Measurements from ENCODE around the gene OXCT2. TPM values are rescaled to one million over a fixed set of nuclear protein-coding genes. Genes with fewer than 3 reads are reported as not detected.

Gene OXCT2
- total and polyA plus RNA-seq, 2 of the 13 experiments (the other 11 are each of a cell fraction or from before 2014, with no cell fraction given), result 0.21 to 0.33 TPM

DNA sequence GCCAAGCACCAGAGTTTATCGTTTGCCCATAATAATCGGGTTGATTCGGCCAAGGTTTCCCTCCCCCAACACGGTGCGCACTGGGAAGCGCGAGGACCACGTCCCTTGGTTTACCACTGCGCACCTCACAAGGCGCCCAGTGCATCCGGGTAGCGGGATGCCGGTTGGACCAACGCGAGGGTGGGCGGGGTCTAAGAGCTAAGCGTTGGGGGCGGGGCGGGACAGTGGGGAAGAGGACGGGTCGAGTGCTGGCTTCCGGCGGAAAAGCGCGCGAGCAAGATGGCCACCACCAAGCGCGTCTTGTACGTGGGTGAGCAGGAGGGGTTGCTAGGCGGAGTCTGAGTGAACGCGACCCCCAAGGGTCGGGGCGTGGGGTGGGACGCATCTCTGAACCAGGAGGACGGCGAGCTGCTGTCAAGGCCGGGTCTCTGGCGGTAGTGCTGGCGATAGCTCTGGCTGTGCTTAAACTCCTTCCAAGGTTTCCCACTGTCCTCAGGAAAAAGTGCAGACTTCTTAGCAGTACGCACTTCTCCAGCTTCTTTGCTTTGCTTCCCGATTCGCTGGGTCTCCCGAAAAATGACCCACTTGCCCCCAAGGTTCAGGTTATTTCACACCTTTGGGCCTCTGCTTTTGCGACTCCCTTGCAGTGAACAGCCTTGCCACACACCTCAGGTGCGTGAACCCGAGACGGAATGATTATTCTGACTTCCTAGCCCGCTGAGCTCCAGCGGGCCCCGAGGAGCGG, 32.4 kb downstream of the OXCT2 start, which contains the start of gene PPIE (continued):
- TF ChIP-seq, protein P1, sequence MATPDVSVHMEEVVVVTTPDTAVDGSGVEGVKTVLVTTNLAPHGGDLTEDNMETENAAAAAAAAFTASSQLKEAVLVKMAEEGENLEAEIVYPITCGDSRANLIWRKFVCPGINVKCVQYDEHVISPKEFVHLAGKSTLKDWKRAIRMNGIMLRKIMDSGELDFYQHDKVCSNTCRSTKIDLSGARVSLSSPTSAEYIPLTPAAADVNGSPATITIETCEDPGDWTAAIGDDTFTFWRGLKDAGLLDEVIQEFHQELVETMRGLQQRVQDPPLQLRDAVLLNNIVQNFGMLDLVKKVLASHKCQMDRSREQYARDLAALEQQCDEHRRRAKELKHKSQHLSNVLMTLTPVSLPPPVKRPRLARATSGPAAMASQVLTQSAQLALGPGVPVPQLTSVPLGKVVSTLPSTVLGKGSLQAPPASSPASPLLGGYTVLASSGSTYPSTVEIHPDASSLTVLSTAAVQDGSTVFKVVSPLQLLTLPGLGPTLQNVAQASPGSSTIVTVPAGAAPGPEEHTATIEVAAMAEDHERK (CRISPR knock-in tag; IDR thresholded peaks at IDR 0.05; ENCODE audit: low read depth), result no peak
- peak; percentile 88 for TF ChIP-seq GABPB1 (CRISPR knock-in tag; IDR thresholded peaks at IDR 0.05)
- 0 out of 2 replicates have a peak, but pooled peaks have one; percentile 16 for TF ChIP-seq ZNF160 (CRISPR knock-in tag; IDR thresholded peaks at IDR 0.05)
- peak; percentile 42; the same call in 1 of the 2 replicates for TF ChIP-seq KDM2A (CRISPR knock-in tag; IDR thresholded peaks at IDR 0.05; ENCODE audit: borderline replicate concordance, low read depth)
- TF ChIP-seq, protein P2, sequence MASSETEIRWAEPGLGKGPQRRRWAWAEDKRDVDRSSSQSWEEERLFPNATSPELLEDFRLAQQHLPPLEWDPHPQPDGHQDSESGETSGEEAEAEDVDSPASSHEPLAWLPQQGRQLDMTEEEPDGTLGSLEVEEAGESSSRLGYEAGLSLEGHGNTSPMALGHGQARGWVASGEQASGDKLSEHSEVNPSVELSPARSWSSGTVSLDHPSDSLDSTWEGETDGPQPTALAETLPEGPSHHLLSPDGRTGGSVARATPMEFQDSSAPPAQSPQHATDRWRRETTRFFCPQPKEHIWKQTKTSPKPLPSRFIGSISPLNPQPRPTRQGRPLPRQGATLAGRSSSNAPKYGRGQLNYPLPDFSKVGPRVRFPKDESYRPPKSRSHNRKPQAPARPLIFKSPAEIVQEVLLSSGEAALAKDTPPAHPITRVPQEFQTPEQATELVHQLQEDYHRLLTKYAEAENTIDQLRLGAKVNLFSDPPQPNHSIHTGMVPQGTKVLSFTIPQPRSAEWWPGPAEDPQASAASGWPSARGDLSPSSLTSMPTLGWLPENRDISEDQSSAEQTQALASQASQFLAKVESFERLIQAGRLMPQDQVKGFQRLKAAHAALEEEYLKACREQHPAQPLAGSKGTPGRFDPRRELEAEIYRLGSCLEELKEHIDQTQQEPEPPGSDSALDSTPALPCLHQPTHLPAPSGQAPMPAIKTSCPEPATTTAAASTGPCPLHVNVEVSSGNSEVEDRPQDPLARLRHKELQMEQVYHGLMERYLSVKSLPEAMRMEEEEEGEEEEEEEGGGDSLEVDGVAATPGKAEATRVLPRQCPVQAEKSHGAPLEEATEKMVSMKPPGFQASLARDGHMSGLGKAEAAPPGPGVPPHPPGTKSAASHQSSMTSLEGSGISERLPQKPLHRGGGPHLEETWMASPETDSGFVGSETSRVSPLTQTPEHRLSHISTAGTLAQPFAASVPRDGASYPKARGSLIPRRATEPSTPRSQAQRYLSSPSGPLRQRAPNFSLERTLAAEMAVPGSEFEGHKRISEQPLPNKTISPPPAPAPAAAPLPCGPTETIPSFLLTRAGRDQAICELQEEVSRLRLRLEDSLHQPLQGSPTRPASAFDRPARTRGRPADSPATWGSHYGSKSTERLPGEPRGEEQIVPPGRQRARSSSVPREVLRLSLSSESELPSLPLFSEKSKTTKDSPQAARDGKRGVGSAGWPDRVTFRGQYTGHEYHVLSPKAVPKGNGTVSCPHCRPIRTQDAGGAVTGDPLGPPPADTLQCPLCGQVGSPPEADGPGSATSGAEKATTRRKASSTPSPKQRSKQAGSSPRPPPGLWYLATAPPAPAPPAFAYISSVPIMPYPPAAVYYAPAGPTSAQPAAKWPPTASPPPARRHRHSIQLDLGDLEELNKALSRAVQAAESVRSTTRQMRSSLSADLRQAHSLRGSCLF (CRISPR knock-in tag; IDR thresholded peaks at IDR 0.05; ENCODE audit: borderline replicate concordance), result no peak
- TF ChIP-seq, protein P3, sequence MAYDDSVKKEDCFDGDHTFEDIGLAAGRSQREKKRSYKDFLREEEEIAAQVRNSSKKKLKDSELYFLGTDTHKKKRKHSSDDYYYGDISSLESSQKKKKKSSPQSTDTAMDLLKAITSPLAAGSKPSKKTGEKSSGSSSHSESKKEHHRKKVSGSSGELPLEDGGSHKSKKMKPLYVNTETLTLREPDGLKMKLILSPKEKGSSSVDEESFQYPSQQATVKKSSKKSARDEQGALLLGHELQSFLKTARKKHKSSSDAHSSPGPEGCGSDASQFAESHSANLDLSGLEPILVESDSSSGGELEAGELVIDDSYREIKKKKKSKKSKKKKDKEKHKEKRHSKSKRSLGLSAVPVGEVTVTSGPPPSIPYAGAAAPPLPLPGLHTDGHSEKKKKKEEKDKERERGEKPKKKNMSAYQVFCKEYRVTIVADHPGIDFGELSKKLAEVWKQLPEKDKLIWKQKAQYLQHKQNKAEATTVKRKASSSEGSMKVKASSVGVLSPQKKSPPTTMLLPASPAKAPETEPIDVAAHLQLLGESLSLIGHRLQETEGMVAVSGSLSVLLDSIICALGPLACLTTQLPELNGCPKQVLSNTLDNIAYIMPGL (CRISPR knock-in tag; IDR thresholded peaks at IDR 0.05; ENCODE audit: borderline replicate concordance in 1 of 2, low read depth in 1 of 2), result 0 out of 4 replicates have a peak, but pooled peaks of 1 of the 2 experiments have one; percentile 18
- no peak for TF ChIP-seq ZNF709 (CRISPR knock-in tag; IDR thresholded peaks at IDR 0.05)
- 0 out of 2 replicates have a peak, but pooled peaks have one; percentile 19 for TF ChIP-seq KMT2B (CRISPR knock-in tag; IDR thresholded peaks at IDR 0.05)
- no peak for TF ChIP-seq ZKSCAN1 (IDR thresholded peaks at IDR 0.05; ENCODE audit: low read length)
- TF ChIP-seq PHF20 (CRISPR knock-in tag; IDR thresholded peaks at IDR 0.05), result peak; percentile 63; the same call in 1 of the 2 replicates
- TF ChIP-seq EP300 (IDR thresholded peaks at IDR 0.05; ENCODE audit: low read depth in 2 of 2, low read length in 2 of 2), result no peak
- no peak for TF ChIP-seq EP300 (CRISPR knock-in tag; IDR thresholded peaks at IDR 0.05; ENCODE audit: borderline replicate concordance)
- no peak for TF ChIP-seq ZNF629 (CRISPR knock-in tag; conservative IDR thresholded peaks at IDR 0.05)
- TF ChIP-seq RFX5 (IDR thresholded peaks at IDR 0.05; ENCODE audit: low read depth, low read length), result no peak
- TF ChIP-seq ZFY (CRISPR knock-in tag; IDR thresholded peaks at IDR 0.05), result peak; percentile 39; the same call in 1 of the 2 replicates
- no peak for TF ChIP-seq ZZZ3 (CRISPR knock-in tag; IDR thresholded peaks at IDR 0.05; ENCODE audit: borderline replicate concordance)
- TF ChIP-seq SALL2 (CRISPR knock-in tag; IDR thresholded peaks at IDR 0.05), result no peak
- peak; percentile 75 for TF ChIP-seq GATAD1 (CRISPR knock-in tag; IDR thresholded peaks at IDR 0.05)
- peak; percentile 62 for TF ChIP-seq RBFOX2 (IDR thresholded peaks at IDR 0.05; ENCODE audit: low read depth, low read length)
